HG02884 (cell line): ENCODE results near the gene CCDC33.

Experiments used
- ATAC-seq: cut with Tn5 transposase; IDR thresholded peaks from one replicate; pipeline ENCODE4 v1.9.1; 2021; ENCODE audit warnings: mild to moderate bottlenecking, moderate library complexity; ENCODE audit not compliant: unreplicated experiment

The CCDC33 gene

DNA sequence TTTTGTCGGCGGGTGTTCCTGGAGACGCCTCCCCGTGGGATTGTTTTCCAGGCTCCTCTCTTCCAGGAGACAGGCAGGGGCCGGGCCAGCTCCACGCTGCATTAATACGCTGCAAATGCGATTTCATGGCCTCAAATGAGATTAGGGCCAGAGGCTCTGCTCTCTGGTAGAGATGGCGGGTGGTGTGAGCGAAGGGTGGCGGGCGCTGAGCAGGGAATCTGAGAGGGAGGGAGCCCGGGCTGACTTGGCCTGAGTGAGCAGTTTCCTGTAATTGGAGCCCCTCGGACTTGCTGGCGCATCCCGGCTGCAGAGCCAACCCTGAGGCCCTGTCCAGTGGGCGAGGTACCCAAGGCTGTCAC lies 7.4 kb upstream of the CCDC33 start:
- ATAC-seq = no peak

DNA sequence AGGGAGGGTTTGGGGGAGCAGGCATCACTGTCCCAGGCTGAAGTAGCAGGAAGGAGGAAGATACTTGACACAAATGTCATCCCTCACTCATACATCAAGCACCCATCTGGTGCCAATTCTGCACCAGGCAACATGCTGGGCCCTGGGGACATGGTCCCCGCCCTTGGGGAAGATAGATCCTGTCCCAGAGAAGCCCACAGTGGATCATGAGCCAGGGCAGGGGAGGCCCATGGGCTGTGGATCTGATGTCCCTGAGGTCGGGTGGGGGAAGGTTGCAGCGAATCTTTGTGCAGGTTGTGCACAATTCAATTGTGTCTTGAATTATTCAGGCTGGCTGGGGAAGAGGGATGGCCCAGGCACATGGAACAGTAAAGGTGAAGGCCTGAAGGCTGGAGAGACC lies 6.4 kb upstream of the CCDC33 start:
- no peak for ATAC-seq

DNA sequence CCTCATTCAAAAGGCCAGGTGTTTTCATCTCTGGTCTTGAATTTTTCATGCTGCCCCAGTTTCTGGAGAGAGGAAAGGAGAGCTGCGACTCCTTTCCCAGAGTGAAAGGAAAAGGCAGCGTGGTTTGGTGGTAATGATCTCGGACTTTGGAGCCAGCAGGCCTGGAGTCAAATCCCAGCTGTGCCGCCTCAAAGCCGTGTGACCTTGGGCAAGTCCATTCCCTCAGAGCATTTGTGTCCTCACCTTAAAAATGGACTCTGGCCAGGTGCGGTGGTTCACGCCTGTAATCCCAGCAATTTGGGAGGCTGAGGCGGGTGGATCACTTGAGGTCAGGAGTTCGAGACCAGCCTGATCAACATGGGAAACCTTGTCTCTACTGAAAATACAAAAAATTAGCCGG lies 4.7 kb upstream of the CCDC33 start:
- no peak for ATAC-seq

DNA sequence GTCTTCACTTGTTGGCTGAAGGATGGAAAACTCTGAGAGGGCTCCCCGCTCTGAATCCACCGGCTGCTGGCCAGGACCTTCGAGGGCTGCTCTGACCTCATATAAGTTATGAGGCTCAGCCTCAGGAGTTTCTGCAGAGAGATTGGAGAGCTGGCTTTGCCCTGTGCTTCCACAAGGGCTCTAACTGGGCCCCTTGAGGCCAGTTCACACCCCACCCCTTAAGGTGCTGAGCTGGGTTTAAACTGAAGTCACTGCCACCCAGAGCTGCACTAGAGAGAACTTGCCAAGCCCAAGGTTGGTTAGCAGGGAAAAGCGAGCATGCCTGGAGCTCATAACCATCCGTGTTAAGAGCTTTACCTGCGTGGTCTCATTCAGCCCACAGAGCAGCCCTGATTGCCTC lies 2.8 kb upstream of the CCDC33 start:
- ATAC-seq = no peak

DNA sequence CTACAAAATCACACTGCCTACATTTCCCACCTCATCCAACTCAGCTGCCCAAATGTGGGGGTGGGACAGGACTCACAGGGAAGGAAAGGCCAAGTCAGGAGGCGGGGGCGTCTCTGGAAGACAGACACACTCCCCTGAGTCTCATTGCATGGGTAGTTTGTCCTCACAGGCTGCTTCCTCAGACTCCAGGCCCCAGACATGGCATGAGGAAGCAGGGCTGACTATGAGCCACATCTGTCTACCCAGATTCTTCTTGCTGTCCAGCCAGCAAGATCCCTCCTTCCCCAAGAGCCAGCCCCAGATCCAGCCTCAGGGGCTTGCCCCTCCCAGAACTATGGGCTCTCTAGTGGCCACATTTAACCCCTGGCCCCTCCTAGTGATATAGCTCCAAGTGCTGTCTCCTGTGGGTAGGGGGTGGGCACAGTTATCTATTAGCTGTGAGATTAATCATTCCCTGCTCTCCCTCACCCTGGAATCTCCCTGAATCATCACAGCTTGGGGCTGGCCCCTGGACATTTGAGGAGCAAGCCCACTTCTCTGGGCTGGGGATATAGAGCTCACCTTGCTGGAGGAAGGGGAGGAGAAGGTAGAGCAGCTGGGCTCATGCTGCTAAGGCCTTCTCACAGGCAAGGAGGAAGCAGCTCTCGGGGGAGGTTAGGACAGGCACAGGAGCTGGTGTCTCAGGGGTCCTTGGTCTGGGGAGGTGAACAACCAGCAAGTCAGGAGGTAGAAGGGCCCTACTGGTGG lies 2.1 kb upstream of the CCDC33 start:
- no peak for ATAC-seq

DNA sequence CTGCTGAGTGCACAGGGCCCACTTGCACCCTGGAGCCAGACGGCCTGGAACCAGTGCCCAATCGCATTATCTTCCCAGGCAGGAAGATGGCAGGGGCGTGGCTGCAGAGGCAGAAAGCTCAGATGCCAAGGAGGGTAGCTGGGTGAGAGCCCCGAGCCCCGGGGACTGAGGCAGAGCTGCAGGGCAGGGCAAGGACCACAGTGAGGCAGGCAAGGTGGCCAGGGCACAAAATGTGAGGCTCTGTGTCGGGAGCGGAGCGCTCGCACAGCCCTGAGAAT lies 1.6 kb upstream of the CCDC33 start:
- no peak for ATAC-seq

DNA sequence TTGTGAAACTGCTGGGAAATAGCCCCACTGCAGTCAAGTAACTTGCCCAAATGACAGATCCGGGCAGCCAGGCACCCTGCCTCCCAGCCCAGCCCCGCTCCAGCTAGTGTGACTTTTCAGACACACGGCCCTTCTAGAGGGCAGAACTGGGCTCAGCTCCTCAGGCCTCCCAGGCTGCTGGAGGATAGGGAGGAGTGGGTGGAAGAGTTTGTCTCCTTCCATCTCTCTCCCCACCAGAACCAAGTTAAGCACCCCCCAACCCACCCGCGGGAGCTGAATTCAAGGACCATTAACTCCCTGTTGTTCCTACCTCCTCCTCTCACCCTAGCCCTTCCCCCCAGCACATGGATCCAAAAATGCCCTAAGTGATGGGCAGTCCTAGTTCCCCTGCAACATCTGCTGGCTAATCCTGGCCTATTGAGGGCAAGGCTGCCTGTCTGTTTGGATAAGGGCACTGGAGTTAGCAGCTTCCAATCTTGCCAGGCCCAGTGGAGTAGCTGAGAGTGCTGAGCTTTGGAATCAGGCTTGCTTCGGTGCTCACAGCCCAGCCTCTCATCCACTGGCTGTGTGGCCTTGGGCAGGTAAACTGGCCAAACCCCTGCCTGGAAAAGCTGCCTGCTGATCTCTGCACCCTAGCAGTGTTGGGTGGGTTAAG lies 3.1 kb downstream of the CCDC33 start:
- ATAC-seq = no peak

DNA sequence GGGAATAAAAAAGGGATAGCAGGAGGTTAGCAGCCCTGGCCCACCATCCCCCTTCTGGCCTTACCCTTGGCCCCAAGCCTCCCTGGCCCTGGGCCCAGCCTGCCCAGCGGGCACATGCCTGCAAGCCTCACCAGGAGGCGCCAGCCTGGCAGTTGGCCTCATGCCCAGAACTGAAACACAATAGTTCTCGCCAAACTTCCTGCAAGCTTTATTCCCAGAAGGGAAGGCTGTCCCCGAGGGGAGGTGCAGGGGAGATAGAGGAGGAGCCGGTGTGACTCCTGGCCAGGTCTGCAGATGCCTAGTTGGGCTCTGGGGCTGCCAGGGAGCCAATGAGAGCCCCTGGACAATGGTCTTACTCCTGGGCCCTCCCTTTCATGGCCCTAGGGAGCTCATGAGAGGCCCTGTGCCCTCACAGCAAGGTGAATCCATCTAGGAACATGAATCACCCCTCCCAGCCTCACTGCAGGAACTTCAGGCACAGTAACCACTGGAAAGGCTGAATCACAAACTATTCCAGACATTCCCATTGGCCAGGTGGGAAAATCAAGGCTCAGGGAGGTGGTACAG lies 4.0 kb downstream of the CCDC33 start:
- no peak for ATAC-seq

DNA sequence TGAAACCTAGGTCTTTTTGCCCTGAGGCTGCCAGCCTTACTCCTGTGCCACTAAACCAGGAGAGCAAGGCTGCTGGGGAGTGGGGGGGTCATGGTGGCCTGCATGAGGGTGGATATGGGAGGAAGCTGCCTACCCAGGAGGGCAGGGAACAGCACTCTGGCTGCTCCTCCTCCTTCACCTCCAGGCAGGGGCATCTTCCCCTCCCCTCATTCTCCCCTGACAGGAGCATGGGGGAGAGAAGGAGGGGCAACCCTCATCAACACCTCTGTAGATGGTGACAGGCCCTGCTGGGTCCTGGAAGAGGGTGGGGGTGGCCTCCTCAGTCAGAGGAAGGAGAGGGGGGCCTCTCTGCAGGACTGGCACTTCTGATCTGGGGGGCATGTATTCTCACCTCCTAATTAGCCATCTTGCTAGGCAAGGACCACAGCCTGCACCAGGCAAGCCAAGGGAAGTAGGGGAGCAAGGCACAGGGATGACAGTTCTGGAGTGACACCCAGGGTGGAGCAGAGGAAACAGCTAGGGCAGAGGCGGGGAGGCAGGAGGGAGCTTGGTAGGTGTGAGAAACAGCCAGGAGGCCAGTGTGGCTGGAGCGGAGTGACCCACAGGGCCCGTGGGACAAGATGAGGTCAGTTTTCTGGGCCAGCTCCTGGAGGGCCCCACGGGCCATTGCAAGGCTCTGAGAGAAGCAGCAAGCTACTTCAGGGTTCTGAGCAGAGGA lies 4.9 kb downstream of the CCDC33 start:
- ATAC-seq = no peak

DNA sequence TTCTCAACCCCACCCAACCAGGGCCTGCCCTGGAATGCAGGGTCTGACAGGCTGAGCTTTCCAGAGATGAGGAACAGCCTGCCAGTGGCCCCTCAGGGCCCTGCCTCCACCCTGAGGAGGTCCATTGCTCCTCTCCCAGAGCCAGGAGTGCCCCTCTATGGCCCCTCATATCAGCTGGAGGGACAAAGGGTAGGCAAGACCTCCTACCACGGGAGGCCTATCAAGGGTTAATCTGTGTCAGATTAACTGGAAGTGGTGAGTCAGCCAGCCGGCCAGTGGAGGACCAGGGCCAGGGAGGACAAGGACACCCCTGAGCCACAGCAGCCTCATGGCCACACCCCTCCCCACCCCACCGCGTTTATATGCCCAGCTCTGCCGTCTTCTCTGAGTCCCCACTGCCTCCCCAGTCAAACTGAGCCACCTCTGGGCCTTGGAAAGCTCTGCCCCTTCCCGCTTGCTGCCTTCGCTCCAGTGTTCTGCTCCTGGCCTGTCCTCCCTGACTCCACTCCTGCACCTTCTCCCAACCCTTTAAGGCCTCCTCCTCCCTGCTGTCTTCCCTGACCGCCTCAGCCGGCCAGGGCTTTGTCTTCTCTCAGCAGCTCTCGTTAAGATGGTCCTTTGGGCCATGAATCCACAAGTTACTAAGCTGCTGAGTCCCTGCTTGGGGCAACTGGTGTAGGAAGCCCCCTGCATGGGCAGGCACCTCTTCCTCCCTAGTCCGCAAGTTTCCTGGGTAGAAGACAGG lies 6.5 kb downstream of the CCDC33 start:
- ATAC-seq = no peak

DNA sequence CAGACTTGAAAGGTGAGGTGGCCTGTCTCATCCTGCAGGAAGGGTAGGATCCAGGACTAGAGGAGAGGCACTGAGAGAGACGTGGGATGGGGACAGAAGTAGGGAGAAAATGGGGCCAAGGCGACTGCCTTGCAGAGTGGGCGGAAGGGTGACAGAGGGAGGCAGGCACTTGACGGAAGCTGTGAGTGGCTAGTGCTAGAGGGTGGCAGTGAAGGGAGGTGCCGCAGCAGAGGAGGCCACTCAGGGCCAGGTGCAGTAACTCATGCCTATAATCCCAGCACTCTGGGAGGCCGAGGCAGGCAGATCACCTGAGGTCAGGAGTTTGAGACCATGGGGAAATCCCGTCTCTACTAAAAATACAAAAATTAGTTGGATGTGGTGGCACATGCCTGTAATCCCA lies 7.3 kb downstream of the CCDC33 start:
- no peak for ATAC-seq

DNA sequence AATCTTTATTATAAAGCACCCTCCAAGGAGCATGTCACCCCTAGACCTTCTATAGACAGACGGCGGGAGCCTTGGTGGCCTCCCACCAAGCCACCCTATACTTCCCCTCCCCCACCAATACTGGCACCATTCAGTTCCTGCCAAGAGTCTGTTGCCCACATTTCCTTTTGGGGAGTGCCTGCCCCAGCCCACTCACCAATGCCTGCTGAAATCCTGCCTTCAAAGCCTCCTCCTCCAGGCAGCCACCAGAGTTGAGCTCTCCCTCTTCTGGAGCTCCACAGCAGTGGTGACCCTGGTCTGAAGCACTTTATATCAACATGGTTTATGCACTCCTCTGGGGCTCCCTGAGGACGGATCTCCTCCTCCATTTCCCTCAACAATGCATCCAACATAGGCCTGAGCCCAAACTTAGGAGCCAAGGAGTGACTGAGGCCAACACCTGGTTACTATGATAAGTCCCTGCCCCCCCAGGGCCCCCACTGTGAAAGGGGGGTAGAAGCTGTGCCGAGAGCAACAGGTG lies 8.8 kb downstream of the CCDC33 start:
- ATAC-seq = no peak

DNA sequence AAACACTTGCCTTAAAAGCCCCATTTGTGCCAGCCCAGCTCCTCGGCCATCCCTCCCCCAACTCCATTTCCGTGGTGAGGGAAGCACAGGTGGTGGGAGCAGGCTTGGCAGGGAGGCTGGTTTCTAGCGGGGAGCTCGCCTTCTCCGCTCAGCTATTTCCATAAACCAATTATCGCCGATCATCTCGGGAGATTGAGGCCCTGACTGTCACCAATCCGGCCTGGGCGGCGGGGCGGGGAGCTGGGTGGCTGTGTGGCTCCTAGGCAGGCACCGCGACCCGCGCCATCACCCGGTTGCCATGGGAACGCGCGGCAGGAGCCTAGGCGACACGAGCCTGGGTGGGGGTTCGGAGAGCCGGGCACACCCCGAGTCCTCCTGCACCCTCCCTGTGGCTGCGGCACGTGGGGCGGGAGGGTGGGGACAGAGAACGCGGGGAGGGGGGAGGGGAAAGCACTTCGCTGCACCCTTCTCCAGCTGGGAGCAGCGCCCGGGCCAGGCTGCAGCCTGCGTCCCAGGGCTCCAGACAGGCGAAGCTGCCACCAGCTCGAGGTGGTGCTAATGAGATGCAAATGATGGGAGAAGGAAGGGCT lies 9.3 kb downstream of the CCDC33 start:
- no peak for ATAC-seq

DNA sequence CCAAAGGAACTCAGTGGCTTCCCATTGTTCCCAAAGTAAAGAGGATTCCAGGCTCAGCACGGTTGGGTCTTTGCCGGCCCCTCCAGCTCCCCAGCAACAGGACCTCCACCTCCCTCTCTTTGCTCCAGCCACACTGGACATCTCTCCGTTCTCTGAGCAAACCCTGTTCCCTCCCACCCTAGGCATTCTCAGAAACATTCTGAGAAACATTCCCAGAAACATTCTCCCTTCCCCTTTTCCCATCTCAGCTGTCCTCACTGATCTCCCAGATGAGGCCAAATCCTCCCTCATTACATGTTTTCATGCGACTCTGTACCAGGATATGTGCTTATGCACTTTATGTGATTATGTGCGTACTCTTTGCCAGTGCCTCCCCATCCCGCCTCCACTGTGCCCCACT lies 14.1 kb downstream of the CCDC33 start:
- ATAC-seq = no peak

DNA sequence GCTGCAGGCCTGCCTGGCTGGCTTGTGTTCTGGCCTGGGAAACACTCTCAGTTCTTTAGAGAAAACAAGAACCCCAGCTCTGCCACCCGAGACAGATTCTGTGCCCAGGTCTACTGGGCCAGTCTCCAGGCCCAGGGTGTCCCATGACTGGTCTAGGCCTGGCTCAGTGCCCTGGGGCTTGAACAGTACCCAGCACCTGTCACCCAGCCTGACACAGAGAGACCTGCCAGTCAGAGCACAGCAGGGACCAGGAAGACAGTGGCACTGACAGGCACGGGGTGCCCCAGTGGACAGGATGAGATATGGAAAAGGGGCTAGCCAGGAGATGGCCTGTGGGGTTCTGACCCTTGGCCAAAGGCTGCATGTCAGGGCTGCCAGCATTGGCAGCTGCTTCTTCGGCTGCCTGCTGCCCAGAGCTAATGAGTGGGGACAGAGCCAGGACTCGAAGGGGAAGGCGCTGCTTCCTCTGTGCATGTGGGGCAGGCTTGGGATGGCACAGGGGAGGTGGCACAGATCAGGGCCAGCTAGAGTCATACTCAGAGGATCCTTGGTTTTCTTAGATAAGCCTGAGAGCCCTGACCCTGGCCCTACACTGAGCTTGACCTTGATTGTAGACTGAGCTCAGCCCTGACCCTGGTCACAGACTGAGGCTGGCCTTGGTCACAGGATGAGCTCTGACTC lies 15.1 kb downstream of the CCDC33 start:
- no peak for ATAC-seq

DNA sequence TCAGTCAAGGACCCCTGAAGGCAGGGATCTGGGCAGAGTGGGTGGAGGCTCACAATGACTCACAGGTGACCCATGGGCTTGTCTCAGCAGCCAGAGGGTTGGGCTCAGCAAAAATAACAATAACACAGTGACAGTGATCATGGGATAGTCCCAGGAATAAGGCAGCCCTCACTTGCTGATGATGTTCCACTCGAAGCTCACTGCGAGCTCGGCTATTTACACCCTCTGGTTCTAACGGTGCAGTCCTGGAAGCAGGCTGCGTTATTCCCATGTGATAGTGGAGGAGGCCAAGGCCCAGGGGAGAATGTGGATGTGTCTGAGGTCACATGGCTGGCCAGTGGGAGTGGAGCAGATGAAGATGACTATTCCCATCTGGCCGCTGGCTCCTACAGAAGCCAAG lies 16.2 kb downstream of the CCDC33 start:
- ATAC-seq = no peak

DNA sequence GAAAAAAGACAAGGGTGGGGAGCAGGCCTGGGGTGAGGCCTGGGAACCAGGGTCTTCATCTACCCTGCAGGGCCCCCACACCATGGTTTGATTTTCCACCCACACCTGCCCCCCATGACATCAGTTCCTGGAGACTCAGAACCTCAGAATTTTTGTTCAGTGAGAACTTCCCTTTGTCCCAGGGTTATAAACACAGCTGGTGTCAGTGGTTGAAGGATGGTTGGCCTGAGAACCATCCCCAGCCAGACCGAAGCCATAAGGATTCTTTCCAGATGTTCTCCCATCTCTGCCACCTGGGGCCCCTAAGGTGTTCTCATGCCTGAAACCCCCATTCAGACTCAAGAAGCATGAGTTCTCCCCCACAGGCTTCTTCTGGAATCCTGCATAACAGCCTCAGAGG lies 16.6 kb downstream of the CCDC33 start:
- no peak for ATAC-seq

DNA sequence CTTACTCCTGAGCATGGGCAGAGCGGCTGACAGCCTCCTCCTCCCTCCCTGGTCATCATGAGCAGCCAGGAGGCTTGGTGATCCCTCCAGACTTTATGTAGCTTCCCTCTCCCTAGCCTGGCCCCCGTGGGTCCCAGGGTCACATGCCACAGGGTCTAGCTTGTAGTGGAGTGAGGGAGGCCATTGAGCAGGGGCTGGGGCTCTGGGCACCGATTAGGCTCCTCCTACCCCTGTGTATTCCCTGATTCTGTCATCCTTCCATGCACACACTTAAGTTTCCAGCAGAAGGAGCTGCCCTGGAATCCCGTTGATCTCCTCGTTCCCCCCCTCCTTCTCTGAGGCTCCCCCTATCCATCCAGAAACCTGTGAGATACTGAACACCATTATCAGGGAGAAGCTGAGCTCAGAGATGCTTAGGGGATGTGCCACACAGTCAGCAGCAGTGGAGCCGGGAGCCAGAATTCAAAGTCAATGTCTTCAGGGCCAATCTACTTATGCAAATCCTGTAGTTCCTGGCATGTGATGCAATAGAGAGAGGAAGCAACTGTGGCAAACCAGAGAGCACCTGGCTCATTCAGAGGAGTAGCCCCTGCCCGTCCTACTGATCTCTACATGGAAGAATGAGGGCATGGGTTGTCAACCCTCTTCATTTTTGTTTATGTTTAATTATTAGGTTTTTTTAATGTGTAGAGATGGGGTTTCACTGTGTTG lies 17.2 kb downstream of the CCDC33 start:
- no peak for ATAC-seq

DNA sequence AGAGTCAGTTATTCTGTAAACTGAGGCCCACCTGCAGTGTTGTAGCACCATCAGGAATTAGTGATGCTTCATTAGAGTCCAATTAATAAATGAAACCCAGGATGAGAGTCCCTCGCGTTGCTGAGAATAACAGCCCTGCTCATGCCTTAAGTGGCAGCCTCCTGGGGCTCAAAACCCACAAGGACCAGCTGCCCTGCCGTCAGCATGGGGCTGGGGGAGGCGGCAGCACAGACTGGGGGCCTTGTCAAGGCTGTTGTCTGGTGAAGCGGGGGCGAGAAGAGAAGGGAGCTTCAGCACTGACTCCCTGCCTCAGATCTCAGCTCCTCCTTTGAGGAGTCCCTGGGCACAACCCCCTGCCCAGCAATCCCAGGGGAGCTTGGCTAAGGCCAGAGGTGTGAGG lies 21.0 kb downstream of the CCDC33 start:
- ATAC-seq = no peak

DNA sequence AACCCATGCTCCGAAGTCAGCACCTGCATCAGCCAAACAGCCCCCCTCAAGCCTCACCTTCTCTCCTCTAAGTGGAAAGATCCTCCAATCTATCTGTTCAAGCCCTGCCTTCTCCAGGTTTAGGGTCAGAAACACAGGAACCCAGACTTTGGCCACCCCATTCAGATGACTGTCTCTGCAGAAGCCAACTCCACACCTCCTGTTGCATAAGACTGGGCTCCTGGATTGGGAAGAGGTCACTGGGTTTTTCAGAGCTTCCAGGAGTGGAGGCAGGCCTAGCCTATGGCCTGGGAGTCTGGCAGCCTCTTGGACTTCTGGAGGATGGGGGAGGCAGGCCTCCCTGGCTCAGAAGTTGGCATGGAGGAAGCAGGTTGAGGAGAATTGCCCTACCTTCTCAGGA lies 21.5 kb downstream of the CCDC33 start:
- ATAC-seq = no peak
